OCI-LY1 (cell line): ENCODE data around the gene KLHL36.

Experiments used
- H2AFZ ChIP-seq: fragments of 200-600 bp; sonication (generic), shearing (Covaris generic); 2 replicates; pipeline ENCODE4 v1.6.0; 2014; ENCODE audit warnings: antibody characterized with exemption, mild to moderate bottlenecking, low read length
- H3F3A ChIP-seq: fragments of 200-600 bp; sonication (generic), shearing (Covaris generic); 2 replicates; pipeline ENCODE4 v1.6.0; 2014; ENCODE audit warnings: mild to moderate bottlenecking, antibody characterized with exemption, low read length, moderate library complexity; ENCODE audit not compliant: insufficient read depth
- H3K27ac ChIP-seq: fragments of 200-600 bp; sonication (generic); 2 replicates; pipeline ENCODE4 v1.5.1; 2014; ENCODE audit warnings: low read length, mixed run types, mild to moderate bottlenecking, low read depth; ENCODE audit not compliant: poor library complexity, severe bottlenecking
- H3K27me3 ChIP-seq: fragments of 200-600 bp; sonication (generic); 2 replicates; pipeline ENCODE4 v1.6.0; 2014; ENCODE audit warnings: antibody characterized with exemption, mild to moderate bottlenecking, low read length, moderate library complexity; ENCODE audit not compliant: insufficient read depth
- H3K36me3 ChIP-seq: fragments of 200-600 bp; sonication (generic); 2 replicates; pipeline ENCODE4 v1.6.1; 2014; ENCODE audit warnings: mild to moderate bottlenecking, antibody characterized with exemption, low read length, moderate library complexity, mixed read lengths; ENCODE audit not compliant: insufficient read depth
- H3K4me1 ChIP-seq: fragments of 200-600 bp; sonication (generic); 2 replicates; pipeline ENCODE4 v1.5.1; 2014; ENCODE audit warnings: mild to moderate bottlenecking, low read length, moderate library complexity; ENCODE audit not compliant: insufficient read depth, severe bottlenecking
- H3K4me2 ChIP-seq: fragments of 200-600 bp; sonication (generic), shearing (Covaris generic); 2 replicates; pipeline ENCODE4 v1.6.1; 2014; ENCODE audit warnings: low read length
- H3K4me3 ChIP-seq: fragments of 200-600 bp; sonication (generic); 2 replicates; pipeline ENCODE4 v1.5.1; 2014; ENCODE audit warnings: low read length, low read depth, mild to moderate bottlenecking, mixed read lengths; ENCODE audit not compliant: poor library complexity, severe bottlenecking
- H3K79me2 ChIP-seq: fragments of 200-600 bp; shearing (Covaris generic); 2 replicates; pipeline ENCODE4 v1.6.1; 2016; ENCODE audit warnings: mixed run types, low read length, mixed read lengths; ENCODE audit not compliant: insufficient read depth
- H3K9ac ChIP-seq: fragments of 200-600 bp; sonication (generic), shearing (Covaris generic); 2 replicates; pipeline ENCODE4 v1.6.1; 2014; ENCODE audit warnings: mild to moderate bottlenecking, low read length, mixed read lengths
- H3K9me2 ChIP-seq: fragments of 200-600 bp; sonication (generic), shearing (Covaris generic); 2 replicates; pipeline ENCODE4 v1.6.1; 2014; ENCODE audit warnings: low read depth, mild to moderate bottlenecking, low read length, mixed read lengths
- H3K9me3 ChIP-seq: fragments of 200-600 bp; shearing (Covaris generic); 2 replicates; pipeline ENCODE4 v1.6.1; 2014; ENCODE audit warnings: low read length, mixed read lengths
- H4K20me1 ChIP-seq: fragments of 200-600 bp; sonication (generic), shearing (Covaris generic); 2 replicates; pipeline ENCODE4 v1.6.0; 2016; ENCODE audit warnings: mild to moderate bottlenecking, low read length; ENCODE audit not compliant: insufficient read depth
- CTCF ChIP-seq: fragments of 200-600 bp; sonication (generic), shearing (Covaris generic); IDR thresholded peaks from 2 replicates; pipeline ENCODE4 v1.5.1; 2017; ENCODE audit warnings: mild to moderate bottlenecking, antibody characterized with exemption, low read length, moderate library complexity, mixed read lengths
- EZH2 ChIP-seq: fragments of 200-600 bp; sonication (generic), shearing (Covaris generic); IDR thresholded peaks from 2 replicates; pipeline ENCODE4 v1.8.0; 2017; ENCODE audit warnings: borderline replicate concordance, mixed run types, mild to moderate bottlenecking, antibody characterized with exemption, low read length, moderate library complexity, mixed read lengths

The KLHL36 gene

GRCh38 chr16:84660973-84661372 lies 12.7 kb downstream of the KLHL36 start:
- Histone ChIP-seq H3K4me3 (no peak overlapping the region), H3F3A (no peaks in the 10 kb centered on the region), H3K27me3 (no peaks in the 10 kb centered on the region), H3K9ac (no peak overlapping the region), H3K36me3 (peaks cover 69% of the 10 kb centered on the region), H4K20me1 (no peaks in the 10 kb centered on the region), H2AFZ (no peak overlapping the region), H3K4me1 (peaks cover 33% of the 10 kb centered on the region), H3K9me3 (no peaks in the 10 kb centered on the region), H3K79me2 (no peaks in the 10 kb centered on the region), H3K4me2 (no peak overlapping the region), H3K9me2 (no peaks in the 10 kb centered on the region), H3K27ac (no peak overlapping the region)
- TF ChIP-seq CTCF = no peak
- no peak for TF ChIP-seq EZH2

GRCh38 chr16:84661418-84662060 lies 13.2 kb downstream of the KLHL36 start:
- no peaks in the 10 kb centered on the region for H3K79me2 ChIP-seq
- no peaks in the 10 kb centered on the region for H3K9me2 ChIP-seq
- no peaks in the 10 kb centered on the region for H4K20me1 ChIP-seq
- H3K4me1 ChIP-seq = peaks cover 27% of the 10 kb centered on the region
- H3K36me3 ChIP-seq = peaks cover 69% of the 10 kb centered on the region
- H2AFZ ChIP-seq = no peak overlapping the region
- no peak overlapping the region for H3K4me2 ChIP-seq
- no peaks in the 10 kb centered on the region for H3F3A ChIP-seq
- TF ChIP-seq CTCF = no peak
- TF ChIP-seq EZH2 = no peak
- no peak overlapping the region for H3K27ac ChIP-seq
- no peaks in the 10 kb centered on the region for H3K9me3 ChIP-seq
- H3K9ac ChIP-seq = no peak overlapping the region
- no peaks in the 10 kb centered on the region for H3K27me3 ChIP-seq
- H3K4me3 ChIP-seq = no peak overlapping the region

- no peak for TF ChIP-seq CTCF
- TF ChIP-seq EZH2 = no peak
- H3F3A ChIP-seq = no peaks in the 10 kb centered on the region
- no peaks in the 10 kb centered on the region for H3K9me2 ChIP-seq
- no peak overlapping the region for H3K9ac ChIP-seq
- H3K27ac ChIP-seq = no peak overlapping the region
- no peak overlapping the region for H2AFZ ChIP-seq
- H3K36me3 ChIP-seq = peaks cover 62% of the 10 kb centered on the region
- no peaks in the 10 kb centered on the region for H4K20me1 ChIP-seq
- no peaks in the 10 kb centered on the region for H3K27me3 ChIP-seq
- H3K4me3 ChIP-seq = no peak overlapping the region
- no peaks in the 10 kb centered on the region for H3K79me2 ChIP-seq
- H3K4me1 ChIP-seq = peaks cover 21% of the 10 kb centered on the region
- no peaks in the 10 kb centered on the region for H3K9me3 ChIP-seq
- no peak overlapping the region for H3K4me2 ChIP-seq
Observed at GRCh38 chr16:84662471-84662870, 14.2 kb downstream of the KLHL36 start.
